IPS-18a (cell line): ENCODE measurements around the gene DUOX1.
"Not testable (repeated sequence)": the region's sequence is repeated elsewhere in the genome, so short reads cannot be mapped to it uniquely, and the experiment has no call there.

Experiments
- H3K27ac ChIP-seq: one replicate; pipeline ENCODE4 v1.5.1; 2013; ENCODE audit warnings: low read length
- H3K27me3 ChIP-seq: one replicate; pipeline ENCODE4 v1.6.1; 2013; ENCODE audit warnings: mild to moderate bottlenecking, low read length; ENCODE audit not compliant: control insufficient read depth, insufficient read depth
- H3K36me3 ChIP-seq: one replicate; pipeline ENCODE4 v1.6.1; 2013; ENCODE audit warnings: low read depth, low read length; ENCODE audit not compliant: control insufficient read depth
- H3K4me1 ChIP-seq: one replicate; pipeline ENCODE4 v1.6.1; 2013; ENCODE audit warnings: low read depth, low read length; ENCODE audit not compliant: control insufficient read depth
- H3K4me3 ChIP-seq: one replicate; pipeline ENCODE4 v1.5.1; 2013; ENCODE audit warnings: low read length
- H3K9ac ChIP-seq: one replicate; pipeline ENCODE4 v1.6.1; 2013; ENCODE audit warnings: mild to moderate bottlenecking, low read length, moderate library complexity
- H3K9me3 ChIP-seq: one replicate; pipeline ENCODE4 v1.6.1; 2013; ENCODE audit warnings: low read depth, low read length; ENCODE audit not compliant: control insufficient read depth

DUOX1 gene

DNA sequence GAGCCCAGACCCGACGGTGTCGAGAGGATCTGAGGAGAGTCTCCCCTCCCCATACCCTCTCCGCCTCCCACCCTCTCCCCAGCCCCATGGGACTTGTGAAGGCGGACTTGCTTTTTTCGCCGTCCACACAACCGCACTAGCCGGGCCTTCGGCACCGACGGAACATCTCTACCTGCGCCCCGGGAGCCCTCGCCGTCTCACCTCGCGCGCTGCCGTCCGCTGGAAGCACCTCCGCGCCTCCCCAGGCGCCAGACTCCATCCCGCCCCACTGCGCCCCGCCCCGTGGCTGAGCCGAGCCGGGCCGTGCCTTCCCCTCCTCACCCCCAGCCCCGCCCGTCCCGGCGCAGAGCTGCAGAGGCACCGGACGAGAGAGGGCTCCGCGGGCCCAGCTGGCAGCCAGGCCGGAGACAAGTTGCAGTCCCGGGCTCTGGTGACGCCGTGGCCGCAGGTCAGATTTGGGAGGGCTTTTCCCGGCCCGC is at the start of gene DUOX1, which contains the start of gene DUOXA1:
Gene DUOX1, plus strand, starts transcription at position 344 of the 479 bp plus-strand sequence. CDS start 1,973 bp downstream, outside the sequence.
Gene DUOXA1, minus strand, starts transcription at position 229 of the 479 bp plus-strand sequence. CDS start 6,865 bp downstream, outside the sequence.
- Histone ChIP-seq H3K27ac (no peak within 1 kb of the TSS), H3K36me3 (no peaks in the 10 kb centered on the region), H3K9me3 (no peaks in the 10 kb centered on the region), H3K27me3 (peaks cover 100% of the 10 kb centered on the region), H3K4me1 (no peaks in the 10 kb centered on the region), H3K9ac (no peak within 1 kb of the TSS), H3K4me3 (peak within 1 kb of the TSS; percentile 51)

DNA sequence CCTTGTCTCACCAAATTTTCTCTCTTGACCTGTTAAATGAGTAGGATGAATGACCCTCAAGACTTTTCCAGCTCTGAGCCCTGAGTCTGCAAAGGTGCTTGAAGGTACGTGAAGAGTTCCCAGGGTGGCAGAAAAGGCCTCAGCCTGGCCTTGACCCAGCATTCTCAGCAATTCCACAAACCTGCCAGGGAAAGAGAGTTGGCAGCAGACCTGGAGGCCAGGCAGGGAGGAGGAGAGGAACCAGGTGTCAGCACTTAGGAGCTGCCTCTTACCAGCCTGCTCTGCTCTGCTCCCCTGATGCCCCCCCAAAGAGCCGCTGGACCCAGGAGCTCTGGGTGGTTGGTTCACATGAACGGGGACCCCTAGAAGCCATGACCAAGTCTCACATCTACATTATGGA is 49.2 kb upstream of the DUOX1 start:
- H3K27ac ChIP-seq, H3K9me3 ChIP-seq, H3K4me1 ChIP-seq, H3K4me3 ChIP-seq, H3K27me3 ChIP-seq, H3K9ac ChIP-seq, H3K36me3 ChIP-seq: not testable (repeated sequence)

GRCh38 chr15:45082412-45082811 is 47.4 kb upstream of the DUOX1 start:
- H3K4me1 ChIP-seq, H3K9ac ChIP-seq, H3K27ac ChIP-seq, H3K4me3 ChIP-seq, H3K9me3 ChIP-seq, H3K36me3 ChIP-seq, H3K27me3 ChIP-seq: not testable (repeated sequence)

- H3K27me3 ChIP-seq = no peaks in the 10 kb centered on the region
- H3K9me3 ChIP-seq = no peaks in the 10 kb centered on the region
- H3K27ac ChIP-seq = no peak overlapping the region
- H3K4me1 ChIP-seq = no peaks in the 10 kb centered on the region
- H3K9ac ChIP-seq = no peak overlapping the region
- H3K36me3 ChIP-seq = no peaks in the 10 kb centered on the region
- H3K4me3 ChIP-seq = no peak overlapping the region
Observed at GRCh38 chr15:45083223-45083622, 46.6 kb upstream of the DUOX1 start.

DNA sequence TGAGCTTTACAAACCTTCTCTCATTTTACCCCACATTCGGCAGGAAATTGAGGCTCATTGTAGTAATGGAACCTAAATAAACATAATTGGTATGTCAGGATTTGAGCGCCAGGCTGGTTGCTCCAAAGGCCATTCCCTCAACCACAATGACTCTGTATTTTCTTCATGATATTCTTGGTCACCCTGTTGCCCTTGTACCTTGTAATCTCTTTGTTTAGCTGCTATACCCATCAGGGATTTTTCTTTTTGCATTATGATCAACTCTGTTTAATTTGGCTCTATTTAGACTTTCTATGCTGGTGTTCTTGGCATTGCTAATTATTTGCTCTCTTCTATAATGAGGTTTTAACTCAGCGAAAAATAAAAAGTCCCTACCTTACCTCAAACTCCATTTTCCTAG is 45.6 kb upstream of the DUOX1 start:
- no peak overlapping the region for H3K27ac ChIP-seq
- H3K27me3 ChIP-seq = no peaks in the 10 kb centered on the region
- H3K9ac ChIP-seq = no peak overlapping the region
- H3K9me3 ChIP-seq = no peaks in the 10 kb centered on the region
- H3K36me3 ChIP-seq = no peaks in the 10 kb centered on the region
- no peaks in the 10 kb centered on the region for H3K4me1 ChIP-seq
- H3K4me3 ChIP-seq = no peak overlapping the region

- H3K4me1 ChIP-seq = no peaks in the 10 kb centered on the region
- no peaks in the 10 kb centered on the region for H3K36me3 ChIP-seq
- H3K27ac ChIP-seq = no peak overlapping the region
- no peak overlapping the region for H3K4me3 ChIP-seq
- H3K27me3 ChIP-seq = no peaks in the 10 kb centered on the region
- no peak overlapping the region for H3K9ac ChIP-seq
- no peaks in the 10 kb centered on the region for H3K9me3 ChIP-seq
Observed at GRCh38 chr15:45087513-45087912, 42.3 kb upstream of the DUOX1 start.

- Histone ChIP-seq H3K9ac (no peak overlapping the region), H3K9me3 (no peaks in the 10 kb centered on the region), H3K27ac (no peak overlapping the region), H3K4me1 (no peaks in the 10 kb centered on the region), H3K4me3 (no peak overlapping the region), H3K36me3 (no peaks in the 10 kb centered on the region), H3K27me3 (no peaks in the 10 kb centered on the region)
Observed at GRCh38 chr15:45088801-45089711, 40.7 kb upstream of the DUOX1 start.

DNA sequence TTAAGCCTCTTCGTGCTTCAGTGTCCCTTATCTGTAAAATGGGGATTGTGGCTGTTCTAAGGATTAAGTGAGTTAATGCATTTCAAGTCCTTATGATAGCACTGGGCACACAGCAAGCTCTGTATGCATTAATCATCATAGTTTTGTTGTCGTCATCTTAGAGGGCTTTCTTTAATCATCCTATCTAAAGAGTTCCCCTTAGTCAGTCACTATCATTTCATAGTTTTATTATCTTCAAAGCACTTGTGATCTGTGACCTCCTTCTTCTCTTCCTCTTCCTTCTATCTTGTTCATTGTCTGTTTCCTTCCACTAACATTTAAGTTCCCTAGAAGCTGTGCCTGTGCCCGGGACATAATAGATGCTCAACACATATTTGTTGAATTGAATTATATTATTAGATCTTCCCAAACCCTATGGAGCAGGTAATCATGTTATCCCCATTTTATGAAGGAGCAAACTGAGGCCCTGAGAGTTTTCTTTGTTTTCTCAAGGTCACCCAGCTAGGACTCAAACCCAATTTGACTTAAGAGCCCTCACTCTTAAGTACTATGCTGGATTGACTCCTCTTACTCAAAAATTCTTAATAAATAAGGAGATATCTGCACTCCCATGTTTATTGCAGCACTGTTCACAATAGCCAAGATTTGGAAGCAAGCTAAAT is 40.0 kb upstream of the DUOX1 start:
- Histone ChIP-seq H3K9me3 (no peaks in the 10 kb centered on the region), H3K27me3 (no peaks in the 10 kb centered on the region), H3K4me3 (no peak overlapping the region), H3K9ac (no peak overlapping the region), H3K27ac (no peak overlapping the region), H3K4me1 (no peaks in the 10 kb centered on the region), H3K36me3 (no peaks in the 10 kb centered on the region)

GRCh38 chr15:45091161-45091560 is 38.6 kb upstream of the DUOX1 start:
- no peaks in the 10 kb centered on the region for H3K27me3 ChIP-seq
- no peak overlapping the region for H3K4me3 ChIP-seq
- no peaks in the 10 kb centered on the region for H3K9me3 ChIP-seq
- no peak overlapping the region for H3K27ac ChIP-seq
- H3K9ac ChIP-seq = no peak overlapping the region
- no peaks in the 10 kb centered on the region for H3K4me1 ChIP-seq
- H3K36me3 ChIP-seq = no peaks in the 10 kb centered on the region

GRCh38 chr15:45091576-45091975 is 38.2 kb upstream of the DUOX1 start:
- Histone ChIP-seq H3K27ac (no peak overlapping the region), H3K4me1 (no peaks in the 10 kb centered on the region), H3K4me3 (no peak overlapping the region), H3K9ac (no peak overlapping the region), H3K36me3 (no peaks in the 10 kb centered on the region), H3K9me3 (no peaks in the 10 kb centered on the region), H3K27me3 (no peaks in the 10 kb centered on the region)

DNA sequence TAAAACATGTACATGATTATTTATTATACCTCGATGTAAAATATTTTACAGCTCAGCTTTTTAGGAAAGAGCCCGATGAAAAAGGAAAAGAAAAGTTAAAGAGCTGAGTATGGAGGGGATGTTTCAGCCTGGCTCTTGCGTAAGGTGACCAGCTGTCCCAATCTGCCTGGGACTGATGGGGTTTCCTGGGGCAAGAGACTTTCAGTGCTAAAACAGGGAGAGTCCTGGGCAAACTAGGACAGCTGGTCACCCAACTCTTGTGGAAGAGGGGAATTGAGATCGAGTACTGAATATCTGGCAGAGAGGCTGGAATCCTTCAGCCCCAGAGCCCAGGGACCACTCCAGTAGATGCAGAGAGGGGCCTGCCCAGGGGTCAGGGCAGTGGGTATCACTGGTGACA is 36.8 kb upstream of the DUOX1 start:
- Histone ChIP-seq H3K9me3 (no peaks in the 10 kb centered on the region), H3K27ac (no peak overlapping the region), H3K4me3 (no peak overlapping the region), H3K36me3 (no peaks in the 10 kb centered on the region), H3K4me1 (no peaks in the 10 kb centered on the region), H3K27me3 (no peaks in the 10 kb centered on the region), H3K9ac (no peak overlapping the region)
